Fibroblast of the aortic adventitia (primary cell): ENCODE data around the gene MARCHF11. TPM values are rescaled to one million over a fixed set of nuclear protein-coding genes. Genes with fewer than 3 reads are reported as not detected.
A peak's percentile ranks its signal among the peaks of the same experiment; 100 is the strongest.

Experiments used
- DNase-seq: peaks from one replicate; pipeline ENCODE4 v3.0.0-alpha.2; 2010; ENCODE audit warnings: low read depth
- H3K4me3 ChIP-seq: 2 replicates; pipeline ENCODE4 v1.5.1; 2011; ENCODE audit warnings: low read depth, mild to moderate bottlenecking, control low read depth, low read length, moderate library complexity
- CTCF ChIP-seq: IDR thresholded peaks from 2 replicates; pipeline ENCODE4 v1.5.1; 2011; ENCODE audit warnings: mild to moderate bottlenecking, low read length, control low read depth, inconsistent platforms; ENCODE audit not compliant: insufficient read depth
- total RNA-seq: library from RNA; depleted of rRNA; stranded (reverse); fragments of >200 nt; gene quantifications from 2 replicates; pipeline ENCODE4 v1.2.3, GENCODE V29; 2012; ENCODE audit warnings: low replicate concordance

The MARCHF11 gene
- total RNA-seq, 1 donor = not detected

GRCh38 chr5:16169550-16169949 is 10.0 kb downstream of the MARCHF11 start:
- no peak for DNase-seq

GRCh38 chr5:16160706-16161105 is 18.9 kb downstream of the MARCHF11 start:
- H3K4me3 ChIP-seq = no peak overlapping the region
- DNase-seq = peak; percentile 69
- peak; percentile 69 for TF ChIP-seq CTCF

More at GRCh38 chr5:16169550-16169949, 10.0 kb downstream of the MARCHF11 start:
- no peak for TF ChIP-seq CTCF
- H3K4me3 ChIP-seq = no peak overlapping the region

- no peak overlapping the region for H3K4me3 ChIP-seq
- TF ChIP-seq CTCF = no peak
- DNase-seq = no peak
Observed at GRCh38 chr5:16159636-16160035, 20.0 kb downstream of the MARCHF11 start.

GRCh38 chr5:16156152-16156551 is 23.4 kb downstream of the MARCHF11 start:
- no peak for TF ChIP-seq CTCF
- H3K4me3 ChIP-seq = no peak overlapping the region
- no peak for DNase-seq

GRCh38 chr5:16152601-16153568 is 26.7 kb downstream of the MARCHF11 start:
- H3K4me3 ChIP-seq = no peak overlapping the region
- DNase-seq = no peak
- no peak for TF ChIP-seq CTCF

GRCh38 chr5:16149621-16150020 is 30.0 kb downstream of the MARCHF11 start:
- DNase-seq = no peak
- H3K4me3 ChIP-seq = no peak overlapping the region
- no peak for TF ChIP-seq CTCF
